SH-SY5Y (cell line): ENCODE results near the gene NAA11.

Experiments
- GATA2 ChIP-seq: IDR thresholded peaks from 2 replicates; pipeline ENCODE4 v1.6.1; 2011; ENCODE audit warnings: mild to moderate bottlenecking, low read depth, low read length
- GATA3 ChIP-seq: IDR thresholded peaks from 2 replicates; pipeline ENCODE4 v1.6.1; 2011; ENCODE audit warnings: low read depth, mild to moderate bottlenecking, low read length, moderate library complexity

Gene NAA11

DNA sequence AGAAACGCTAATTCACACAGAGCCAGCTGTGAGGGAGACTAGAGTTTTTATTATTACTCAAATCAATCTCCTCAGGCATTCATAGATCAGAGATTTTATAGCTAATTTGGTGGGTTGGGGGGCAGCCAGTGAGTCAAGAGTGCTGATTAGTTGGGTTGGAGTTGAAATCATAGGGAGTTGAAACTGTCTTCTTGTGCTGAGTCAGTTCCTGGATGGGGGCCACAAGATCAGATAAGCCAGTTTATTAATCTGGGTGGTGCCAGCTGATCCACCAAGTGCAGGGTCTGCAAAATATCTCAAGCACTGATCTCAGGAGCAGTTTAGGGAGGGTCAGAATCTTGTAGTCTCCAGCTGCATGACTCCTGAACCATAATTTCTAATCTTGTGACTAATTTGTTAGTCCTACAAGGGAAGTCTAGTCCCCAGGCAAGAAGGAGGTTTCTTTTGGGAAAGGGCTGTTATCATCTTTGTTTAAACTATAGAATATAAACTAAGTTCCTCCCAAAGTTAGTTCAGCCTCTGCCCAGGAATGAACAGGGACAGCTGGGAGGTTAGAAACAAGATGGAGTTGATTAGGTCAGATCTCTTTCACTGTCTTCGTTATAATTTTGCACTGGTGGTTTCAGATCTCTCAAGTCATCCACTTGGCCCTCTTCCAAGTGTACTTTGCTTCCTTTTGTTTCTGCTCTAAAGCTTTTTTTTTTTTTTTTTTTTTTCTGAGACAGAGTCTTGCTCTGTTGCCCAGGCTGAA lies 5.4 kb upstream of the NAA11 start:
- TF ChIP-seq GATA2 (no peak), GATA3 (no peak)

DNA sequence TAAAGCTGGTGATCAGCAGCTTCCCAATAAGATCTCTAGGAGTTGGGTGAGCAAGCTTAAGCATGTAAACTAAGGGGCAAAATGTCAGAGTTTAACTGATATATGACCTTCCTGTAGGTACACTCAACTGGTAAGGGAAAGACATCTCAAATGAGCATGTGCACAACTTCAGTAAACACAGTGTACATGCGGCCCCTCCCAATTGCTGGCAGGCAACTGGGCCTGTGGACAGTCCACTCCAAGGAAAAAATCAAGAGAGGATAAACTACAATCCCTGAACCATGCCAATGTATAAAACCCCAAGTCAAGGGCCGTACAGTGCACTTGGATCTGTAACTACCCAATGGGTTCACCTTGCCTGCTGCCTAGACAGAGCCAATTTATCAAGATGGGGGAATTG lies 4.9 kb upstream of the NAA11 start:
- no peak for TF ChIP-seq GATA2
- TF ChIP-seq GATA3, result no peak

- TF ChIP-seq GATA3 (no peak), GATA2 (no peak)
These were observed 425 bp downstream of the NAA11 start for GRCh38 chr4:79325436-79325835.

GRCh38 chr4:79319975-79320374 lies 5.9 kb downstream of the NAA11 start:
- TF ChIP-seq GATA2 (no peak), GATA3 (no peak)

GRCh38 chr4:79317711-79318110 lies 8.2 kb downstream of the NAA11 start:
- TF ChIP-seq GATA2 (no peak), GATA3 (no peak)

- no peak for TF ChIP-seq GATA2
- TF ChIP-seq GATA3, result no peak
These were observed 10.0 kb downstream of the NAA11 start for GRCh38 chr4:79315891-79316290.

DNA sequence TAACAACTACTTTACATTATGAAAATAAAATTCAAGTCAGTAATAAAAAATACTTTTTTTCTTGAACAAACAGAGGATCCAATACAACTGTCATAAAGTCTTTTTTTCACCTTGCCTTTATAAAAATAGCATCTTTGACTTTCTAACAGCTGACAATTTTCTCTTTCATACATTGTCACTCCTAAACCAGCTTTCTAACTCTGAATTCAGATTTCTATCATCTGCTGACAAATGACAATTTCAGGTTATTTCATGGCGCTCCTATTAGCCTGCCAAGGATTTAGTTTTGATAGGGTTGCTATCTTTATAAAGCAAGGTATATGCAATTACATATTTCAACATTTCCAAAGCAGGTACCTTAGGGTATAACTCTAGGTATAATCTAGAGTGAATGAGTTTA lies 14.6 kb downstream of the NAA11 start:
- no peak for TF ChIP-seq GATA3
- no peak for TF ChIP-seq GATA2

DNA sequence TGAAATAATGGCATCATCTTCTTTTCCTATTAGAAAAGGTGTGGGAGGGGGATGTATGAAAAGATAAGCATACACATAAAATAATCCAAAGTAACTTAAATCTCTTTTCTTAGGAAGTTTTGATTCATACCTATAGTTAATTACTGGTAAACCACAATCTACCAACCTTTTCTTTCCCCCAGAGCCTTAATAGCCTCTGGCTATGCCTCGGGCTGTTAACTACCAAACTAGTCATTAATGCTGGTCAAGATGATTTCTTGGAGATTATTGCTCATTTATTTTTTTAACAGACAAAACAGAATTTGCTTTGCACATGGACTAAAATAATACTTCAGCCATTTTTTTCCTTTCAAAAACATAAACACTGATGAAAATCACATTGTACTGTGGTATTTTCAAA lies 16.9 kb downstream of the NAA11 start:
- TF ChIP-seq GATA3 (no peak), GATA2 (no peak)

DNA sequence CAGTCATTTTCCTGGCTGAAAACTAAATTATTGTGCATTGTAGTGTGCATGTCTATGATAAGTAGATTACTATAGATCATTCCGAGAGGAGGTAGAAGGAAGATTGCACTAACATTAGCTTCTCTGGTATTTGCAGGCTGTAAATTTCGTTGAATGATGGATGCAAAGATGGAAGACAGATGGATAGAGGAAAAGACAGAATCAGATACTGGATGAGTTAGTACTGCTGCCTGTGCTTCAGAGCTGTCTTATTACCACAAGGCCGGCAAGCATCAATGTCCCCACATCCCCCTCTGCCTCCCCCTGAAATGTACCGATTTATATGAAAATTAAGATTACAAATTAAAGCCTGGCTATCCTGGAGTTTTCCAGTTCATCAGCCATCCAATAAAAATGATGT lies 17.7 kb downstream of the NAA11 start:
- TF ChIP-seq GATA3 (no peak), GATA2 (no peak)

- TF ChIP-seq GATA2, result no peak
- TF ChIP-seq GATA3, result no peak
These were observed 19.1 kb downstream of the NAA11 start for GRCh38 chr4:79306795-79307194.

DNA sequence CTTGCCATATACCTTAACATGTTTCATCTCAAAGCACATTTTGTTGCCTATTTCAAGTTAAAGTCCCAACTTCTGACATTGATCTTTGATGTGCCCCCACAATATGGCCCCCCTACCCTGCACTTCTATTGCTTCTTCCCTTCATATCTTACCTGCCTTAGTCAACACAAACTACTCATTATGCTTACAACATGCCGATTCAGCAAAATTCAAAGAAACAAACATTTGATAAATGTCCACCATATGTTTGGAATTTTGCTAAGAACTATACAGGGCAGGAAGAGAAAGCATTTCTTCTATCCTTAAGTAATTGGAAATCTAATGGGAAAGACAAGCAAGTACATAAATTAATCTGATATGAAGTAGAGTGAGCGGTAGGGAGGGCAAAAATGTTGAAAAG lies 25.6 kb downstream of the NAA11 start:
- TF ChIP-seq GATA3, result no peak
- no peak for TF ChIP-seq GATA2

DNA sequence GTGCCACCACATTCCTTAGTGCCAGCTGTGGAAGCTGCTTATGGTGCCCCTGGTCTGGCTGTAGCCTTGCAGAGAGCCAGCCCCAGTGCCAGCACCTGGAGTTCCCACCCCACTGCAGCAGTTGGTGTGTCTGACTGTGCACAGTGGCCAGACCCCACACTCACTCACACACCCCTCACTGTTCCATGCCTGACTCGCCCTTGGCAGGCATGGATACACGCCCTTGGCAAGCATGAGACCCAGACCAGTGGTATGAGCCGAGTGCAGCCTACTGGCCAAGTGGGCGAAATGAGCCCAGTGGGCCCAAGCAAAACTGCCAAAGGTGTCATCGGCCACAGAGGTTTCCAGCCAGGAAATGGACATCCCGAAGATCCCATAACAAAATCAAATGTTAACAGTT lies 27.4 kb downstream of the NAA11 start:
- TF ChIP-seq GATA2 (no peak), GATA3 (no peak)

DNA sequence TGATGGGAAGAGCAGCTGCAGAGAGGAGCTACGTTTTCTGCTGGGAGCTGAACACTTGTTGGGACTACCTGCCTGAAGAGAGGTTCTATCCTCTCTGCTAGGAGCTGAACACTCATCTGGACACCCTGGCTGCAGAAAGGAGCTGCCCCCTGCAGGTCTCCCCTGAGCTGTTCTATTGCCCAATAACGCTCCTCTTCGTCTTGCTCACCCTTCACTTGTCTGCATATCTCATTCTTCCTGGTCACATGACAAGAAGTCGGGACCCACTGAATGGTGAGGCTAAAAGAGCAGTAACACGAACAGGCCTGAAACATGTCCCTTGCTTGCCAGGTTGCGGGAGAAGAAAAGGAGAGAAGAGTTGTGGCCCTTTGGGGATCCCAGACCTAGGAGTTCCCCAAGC lies 27.8 kb downstream of the NAA11 start:
- TF ChIP-seq GATA2 (no peak), GATA3 (no peak)

- TF ChIP-seq GATA2 (no peak), GATA3 (no peak)
These were observed 28.4 kb downstream of the NAA11 start for GRCh38 chr4:79297479-79297878.

- TF ChIP-seq GATA3 (no peak), GATA2 (no peak)
These were observed 29.0 kb downstream of the NAA11 start for GRCh38 chr4:79296768-79297428.
